ENCODE measurements around the gene NDUFB4. TPM values are rescaled to one million over a fixed set of nuclear protein-coding genes. Genes with fewer than 3 reads are reported as not detected.
A peak's percentile ranks its signal among the peaks of the same experiment; 100 is the strongest.

Gene NDUFB4
- total and polyA plus RNA-seq, 9 of the 15 experiments (the other 6 are each of a cell fraction or from before 2014, with no cell fraction given), result 124 to 670 (median 227) TPM

GRCh38 chr3:120559242-120560061 is 36.7 kb upstream of the NDUFB4 start (continued):
- TF ChIP-seq MTA3 (IDR thresholded peaks at IDR 0.05; ENCODE audit: borderline replicate concordance), result no peak
- TF ChIP-seq SMAD4 (CRISPR knock-in tag; conservative IDR thresholded peaks at IDR 0.05), result no peak; the same call in 1 of the 2 replicates
- no peak for TF ChIP-seq ZNF274 (IDR thresholded peaks at IDR 0.05; ENCODE audit: borderline replicate concordance, low read depth, low read length)
- TF ChIP-seq BHLHE40 (IDR thresholded peaks at IDR 0.05; ENCODE audit: low read length), result 0 out of 2 replicates have a peak, but pooled peaks have one; percentile 10
- peak; percentile 62 for TF ChIP-seq PKNOX1 (IDR thresholded peaks at IDR 0.05)
- TF ChIP-seq, protein P1, sequence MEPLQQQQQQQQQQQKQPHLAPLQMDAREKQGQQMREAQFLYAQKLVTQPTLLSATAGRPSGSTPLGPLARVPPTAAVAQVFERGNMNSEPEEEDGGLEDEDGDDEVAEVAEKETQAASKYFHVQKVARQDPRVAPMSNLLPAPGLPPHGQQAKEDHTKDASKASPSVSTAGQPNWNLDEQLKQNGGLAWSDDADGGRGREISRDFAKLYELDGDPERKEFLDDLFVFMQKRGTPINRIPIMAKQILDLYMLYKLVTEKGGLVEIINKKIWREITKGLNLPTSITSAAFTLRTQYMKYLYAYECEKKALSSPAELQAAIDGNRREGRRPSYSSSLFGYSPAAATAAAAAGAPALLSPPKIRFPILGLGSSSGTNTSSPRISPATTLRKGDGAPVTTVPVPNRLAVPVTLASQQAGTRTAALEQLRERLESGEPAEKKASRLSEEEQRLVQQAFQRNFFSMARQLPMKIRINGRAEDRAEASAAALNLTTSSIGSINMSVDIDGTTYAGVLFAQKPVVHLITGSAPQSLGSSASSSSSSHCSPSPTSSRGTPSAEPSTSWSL (CRISPR knock-in tag; IDR thresholded peaks at IDR 0.05; ENCODE audit: borderline replicate concordance), result no peak
- no peak for TF ChIP-seq ZNF134 (CRISPR knock-in tag; conservative IDR thresholded peaks at IDR 0.05)
- 0 out of 2 replicates have a peak, but pooled peaks have one; percentile 36 for TF ChIP-seq ZNF644 (tag; IDR thresholded peaks at IDR 0.05; ENCODE audit: low read depth)
- TF ChIP-seq, protein P2, sequence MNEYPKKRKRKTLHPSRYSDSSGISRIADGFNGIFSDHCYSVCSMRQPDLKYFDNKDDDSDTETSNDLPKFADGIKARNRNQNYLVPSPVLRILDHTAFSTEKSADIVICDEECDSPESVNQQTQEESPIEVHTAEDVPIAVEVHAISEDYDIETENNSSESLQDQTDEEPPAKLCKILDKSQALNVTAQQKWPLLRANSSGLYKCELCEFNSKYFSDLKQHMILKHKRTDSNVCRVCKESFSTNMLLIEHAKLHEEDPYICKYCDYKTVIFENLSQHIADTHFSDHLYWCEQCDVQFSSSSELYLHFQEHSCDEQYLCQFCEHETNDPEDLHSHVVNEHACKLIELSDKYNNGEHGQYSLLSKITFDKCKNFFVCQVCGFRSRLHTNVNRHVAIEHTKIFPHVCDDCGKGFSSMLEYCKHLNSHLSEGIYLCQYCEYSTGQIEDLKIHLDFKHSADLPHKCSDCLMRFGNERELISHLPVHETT (CRISPR knock-in tag; conservative IDR thresholded peaks at IDR 0.05 in 1 of 2, IDR thresholded peaks at IDR 0.05 in 1 of 2), result 0 out of 4 replicates have a peak, but pooled peaks of 1 of the 2 experiments have one; percentile 39
- peak; percentile 30; the same call in 1 of the 2 replicates for TF ChIP-seq GATA2 (CRISPR knock-in tag; IDR thresholded peaks at IDR 0.05)
- TF ChIP-seq SPI1 (IDR thresholded peaks at IDR 0.05; ENCODE audit: borderline replicate concordance, low read depth, low read length), result peak; percentile 74
- TF ChIP-seq CHCHD3 (CRISPR knock-in tag; IDR thresholded peaks at IDR 0.05), result no peak
- TF ChIP-seq, protein P3, sequence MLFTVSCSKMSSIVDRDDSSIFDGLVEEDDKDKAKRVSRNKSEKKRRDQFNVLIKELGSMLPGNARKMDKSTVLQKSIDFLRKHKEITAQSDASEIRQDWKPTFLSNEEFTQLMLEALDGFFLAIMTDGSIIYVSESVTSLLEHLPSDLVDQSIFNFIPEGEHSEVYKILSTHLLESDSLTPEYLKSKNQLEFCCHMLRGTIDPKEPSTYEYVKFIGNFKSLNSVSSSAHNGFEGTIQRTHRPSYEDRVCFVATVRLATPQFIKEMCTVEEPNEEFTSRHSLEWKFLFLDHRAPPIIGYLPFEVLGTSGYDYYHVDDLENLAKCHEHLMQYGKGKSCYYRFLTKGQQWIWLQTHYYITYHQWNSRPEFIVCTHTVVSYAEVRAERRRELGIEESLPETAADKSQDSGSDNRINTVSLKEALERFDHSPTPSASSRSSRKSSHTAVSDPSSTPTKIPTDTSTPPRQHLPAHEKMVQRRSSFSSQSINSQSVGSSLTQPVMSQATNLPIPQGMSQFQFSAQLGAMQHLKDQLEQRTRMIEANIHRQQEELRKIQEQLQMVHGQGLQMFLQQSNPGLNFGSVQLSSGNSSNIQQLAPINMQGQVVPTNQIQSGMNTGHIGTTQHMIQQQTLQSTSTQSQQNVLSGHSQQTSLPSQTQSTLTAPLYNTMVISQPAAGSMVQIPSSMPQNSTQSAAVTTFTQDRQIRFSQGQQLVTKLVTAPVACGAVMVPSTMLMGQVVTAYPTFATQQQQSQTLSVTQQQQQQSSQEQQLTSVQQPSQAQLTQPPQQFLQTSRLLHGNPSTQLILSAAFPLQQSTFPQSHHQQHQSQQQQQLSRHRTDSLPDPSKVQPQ (CRISPR knock-in tag; IDR thresholded peaks at IDR 0.05; ENCODE audit: borderline replicate concordance), result no peak
- no peak for TF ChIP-seq RFX1 (IDR thresholded peaks at IDR 0.05)
- no peak for TF ChIP-seq NFE2L1 (tag; IDR thresholded peaks at IDR 0.05; ENCODE audit: borderline replicate concordance, low read depth)
- TF ChIP-seq CAMTA2 (CRISPR knock-in tag; conservative IDR thresholded peaks at IDR 0.05), result no peak

Data from K562 (cell line).